ENCODE measurements around the gene ASAH2B.

DNA sequence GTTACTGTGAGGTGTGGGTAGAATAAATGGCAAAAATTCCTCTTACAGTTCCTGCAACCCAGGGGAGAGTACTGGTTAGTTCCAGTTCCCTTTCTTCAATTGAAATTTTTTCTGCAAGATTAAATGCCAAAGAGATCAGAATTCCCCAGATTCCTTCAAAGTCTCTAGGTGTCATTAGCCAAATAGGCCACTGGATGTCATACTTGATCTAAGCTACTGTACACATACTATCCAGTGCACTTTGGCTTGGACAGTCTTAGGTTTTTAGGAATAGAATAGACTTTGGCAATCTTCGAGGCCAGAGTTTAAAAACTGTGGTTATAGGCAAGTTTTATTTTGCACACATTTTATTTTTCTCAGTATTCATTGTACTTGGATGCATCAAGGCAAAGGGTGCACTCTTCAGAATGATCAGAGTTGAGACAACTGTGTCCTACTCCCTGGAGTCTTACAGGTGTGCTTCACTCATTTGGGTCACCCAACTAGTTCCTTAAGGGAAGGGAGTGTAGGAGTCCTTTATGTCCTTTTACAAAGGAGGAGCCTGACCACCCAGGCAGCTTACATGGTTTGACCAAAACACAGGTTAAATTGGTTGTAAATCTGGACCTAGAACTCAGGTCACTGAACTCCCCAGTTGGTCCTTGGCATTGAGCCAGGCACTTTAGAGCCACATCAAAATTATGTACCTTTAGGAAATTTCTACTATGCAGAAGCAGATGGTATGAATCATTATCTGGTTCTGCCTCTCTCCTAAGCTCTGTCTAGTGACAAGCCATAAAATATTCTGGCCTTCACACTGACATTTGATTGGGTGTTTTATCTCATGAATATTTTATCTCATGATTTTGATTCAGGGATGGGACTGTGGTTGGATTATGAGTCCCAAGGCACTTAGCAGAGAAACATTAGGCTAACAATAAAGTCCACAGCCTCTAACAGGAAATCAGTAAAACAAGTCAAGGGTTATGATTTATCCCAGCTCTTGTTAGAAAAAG, 49.5 kb downstream of the ASAH2B start:
- TF ChIP-seq CTCF (IDR thresholded peaks at IDR 0.05) (peak in 4 of 6 experiments; percentile 13 to 79 (median 78)), POLR2A (IDR thresholded peaks at IDR 0.05) (no peak)

Measured in Peyer's patch (tissue), 4 donors.